Fibroblast of pulmonary artery (primary cell): Measurements from ENCODE around the gene CST11.

Experiments used
- DNase-seq: peaks from one replicate; pipeline ENCODE4 v3.0.0-alpha.2; 2010; ENCODE audit warnings: low read depth
- H3K4me3 ChIP-seq: replicated peaks from 2 replicates; pipeline ENCODE4 v1.5.1; 2011; ENCODE audit warnings: low read depth, mild to moderate bottlenecking, control low read depth, low read length, moderate library complexity
- CTCF ChIP-seq: IDR thresholded peaks from 2 replicates; pipeline ENCODE4 v1.5.1; 2011; ENCODE audit warnings: mild to moderate bottlenecking, control low read depth, low read length, inconsistent platforms; ENCODE audit errors: missing control alignments

CST11 gene

GRCh38 chr20:23445596-23446217 lies 7.0 kb downstream of the CST11 start:
- no peak overlapping the region for H3K4me3 ChIP-seq
- no peak for TF ChIP-seq CTCF
- DNase-seq: peak; percentile 56

GRCh38 chr20:23444859-23445258 lies 7.8 kb downstream of the CST11 start:
- no peak overlapping the region for H3K4me3 ChIP-seq
- DNase-seq: no peak
- no peak for TF ChIP-seq CTCF

GRCh38 chr20:23442436-23442835 lies 10.2 kb downstream of the CST11 start:
- no peak for DNase-seq
- TF ChIP-seq CTCF: no peak
- H3K4me3 ChIP-seq: no peak overlapping the region

- no peak overlapping the region for H3K4me3 ChIP-seq
- peak; percentile 97 for TF ChIP-seq CTCF
- DNase-seq: peak; percentile 86
Observed at GRCh38 chr20:23441850-23442313, 10.8 kb downstream of the CST11 start.

- TF ChIP-seq CTCF: no peak
- H3K4me3 ChIP-seq: no peak overlapping the region
- DNase-seq: no peak
Observed at GRCh38 chr20:23440004-23440403, 12.7 kb downstream of the CST11 start.

GRCh38 chr20:23438661-23439060 lies 14.0 kb downstream of the CST11 start:
- no peak for TF ChIP-seq CTCF
- H3K4me3 ChIP-seq: no peak overlapping the region
- DNase-seq: no peak
